LNCAP (cell line): ENCODE measurements around the gene NT5DC1.

Experiments used
- TF ChIP-seq, protein P1 (sequence below): fragments of 450-650 bp; IDR thresholded peaks from 2 replicates; pipeline ENCODE4 v1.5.1; 2017; ENCODE audit warnings: mild to moderate bottlenecking

NT5DC1 gene

DNA sequence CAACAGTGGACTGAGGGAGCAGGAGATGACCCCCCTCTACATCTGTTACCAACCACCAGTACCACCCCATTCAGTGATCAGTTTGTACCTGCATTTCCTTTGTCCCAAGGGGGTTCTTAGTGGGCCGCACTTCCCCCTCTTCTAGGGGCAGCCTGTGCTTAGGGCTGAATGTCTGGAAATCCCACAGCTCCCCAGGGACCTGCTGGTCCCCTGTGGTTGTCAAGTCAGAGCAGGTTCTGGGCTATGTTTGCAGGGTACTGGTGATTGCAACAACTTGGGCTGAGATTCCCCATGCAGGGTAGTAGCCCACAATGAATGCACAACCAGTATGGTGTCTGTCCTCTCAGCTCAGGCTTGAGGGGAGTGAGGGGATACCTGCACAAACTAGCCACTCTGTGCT lies 64.9 kb downstream of the NT5DC1 start:
- TF ChIP-seq, protein P1, sequence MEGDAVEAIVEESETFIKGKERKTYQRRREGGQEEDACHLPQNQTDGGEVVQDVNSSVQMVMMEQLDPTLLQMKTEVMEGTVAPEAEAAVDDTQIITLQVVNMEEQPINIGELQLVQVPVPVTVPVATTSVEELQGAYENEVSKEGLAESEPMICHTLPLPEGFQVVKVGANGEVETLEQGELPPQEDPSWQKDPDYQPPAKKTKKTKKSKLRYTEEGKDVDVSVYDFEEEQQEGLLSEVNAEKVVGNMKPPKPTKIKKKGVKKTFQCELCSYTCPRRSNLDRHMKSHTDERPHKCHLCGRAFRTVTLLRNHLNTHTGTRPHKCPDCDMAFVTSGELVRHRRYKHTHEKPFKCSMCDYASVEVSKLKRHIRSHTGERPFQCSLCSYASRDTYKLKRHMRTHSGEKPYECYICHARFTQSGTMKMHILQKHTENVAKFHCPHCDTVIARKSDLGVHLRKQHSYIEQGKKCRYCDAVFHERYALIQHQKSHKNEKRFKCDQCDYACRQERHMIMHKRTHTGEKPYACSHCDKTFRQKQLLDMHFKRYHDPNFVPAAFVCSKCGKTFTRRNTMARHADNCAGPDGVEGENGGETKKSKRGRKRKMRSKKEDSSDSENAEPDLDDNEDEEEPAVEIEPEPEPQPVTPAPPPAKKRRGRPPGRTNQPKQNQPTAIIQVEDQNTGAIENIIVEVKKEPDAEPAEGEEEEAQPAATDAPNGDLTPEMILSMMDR = no peak

DNA sequence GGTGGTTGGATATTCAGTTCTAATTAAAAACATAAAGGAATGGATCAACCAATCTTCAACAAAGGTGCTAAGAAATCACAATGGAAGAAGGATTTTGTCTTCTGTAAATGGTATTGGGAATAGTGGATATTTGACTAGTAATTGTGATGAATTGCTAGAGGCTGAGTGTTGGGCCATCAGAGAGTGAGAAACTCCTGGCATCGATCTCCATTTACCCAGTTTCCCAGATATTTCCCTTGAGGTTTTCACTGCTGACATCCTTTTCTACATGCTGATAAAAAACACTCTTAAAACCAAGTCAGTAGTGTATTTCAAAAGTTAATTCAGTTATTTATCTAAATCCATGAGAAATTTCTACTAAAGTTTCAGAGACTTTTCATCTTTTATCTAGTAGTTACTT lies 65.7 kb downstream of the NT5DC1 start:
- TF ChIP-seq, protein P1 = no peak

DNA sequence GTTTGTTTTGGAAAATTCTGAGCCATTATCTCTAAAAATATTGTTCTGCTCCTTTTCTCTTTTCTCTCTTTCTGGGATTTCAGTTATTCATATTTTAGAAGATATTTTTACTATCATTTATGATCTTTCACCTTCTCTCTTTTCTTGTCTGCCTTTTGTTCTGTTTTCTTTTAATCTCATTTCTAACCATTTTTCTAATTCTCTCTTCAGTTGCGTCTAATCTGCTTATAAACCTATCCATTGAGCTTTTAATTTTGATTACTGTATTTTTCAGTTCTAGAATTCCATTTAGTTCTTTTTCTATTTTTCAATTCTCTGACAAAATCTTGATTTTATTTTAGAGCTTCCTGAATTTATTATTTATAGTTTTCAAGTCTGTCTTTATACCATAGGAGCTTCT lies 67.5 kb downstream of the NT5DC1 start:
- TF ChIP-seq, protein P1 = no peak

DNA sequence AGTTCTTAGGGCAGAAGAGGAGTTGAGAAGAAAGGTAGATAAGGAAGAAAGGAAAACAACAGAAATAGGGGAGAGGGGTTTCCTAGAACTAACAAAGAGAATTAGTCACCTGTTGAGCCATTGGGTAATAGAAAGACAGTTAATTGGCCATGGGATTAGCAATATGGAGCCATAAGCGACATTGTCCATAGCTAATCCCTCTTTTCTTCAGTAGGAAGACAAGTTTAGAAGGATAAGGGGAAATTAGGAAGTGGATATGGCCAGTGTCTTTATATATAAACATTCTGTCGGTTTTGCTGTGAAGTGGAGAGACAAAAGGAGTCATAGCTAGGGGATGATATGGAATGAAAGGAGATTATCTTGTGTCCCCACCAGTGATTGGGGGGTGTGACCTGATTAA lies 69.2 kb downstream of the NT5DC1 start:
- TF ChIP-seq, protein P1 = no peak

DNA sequence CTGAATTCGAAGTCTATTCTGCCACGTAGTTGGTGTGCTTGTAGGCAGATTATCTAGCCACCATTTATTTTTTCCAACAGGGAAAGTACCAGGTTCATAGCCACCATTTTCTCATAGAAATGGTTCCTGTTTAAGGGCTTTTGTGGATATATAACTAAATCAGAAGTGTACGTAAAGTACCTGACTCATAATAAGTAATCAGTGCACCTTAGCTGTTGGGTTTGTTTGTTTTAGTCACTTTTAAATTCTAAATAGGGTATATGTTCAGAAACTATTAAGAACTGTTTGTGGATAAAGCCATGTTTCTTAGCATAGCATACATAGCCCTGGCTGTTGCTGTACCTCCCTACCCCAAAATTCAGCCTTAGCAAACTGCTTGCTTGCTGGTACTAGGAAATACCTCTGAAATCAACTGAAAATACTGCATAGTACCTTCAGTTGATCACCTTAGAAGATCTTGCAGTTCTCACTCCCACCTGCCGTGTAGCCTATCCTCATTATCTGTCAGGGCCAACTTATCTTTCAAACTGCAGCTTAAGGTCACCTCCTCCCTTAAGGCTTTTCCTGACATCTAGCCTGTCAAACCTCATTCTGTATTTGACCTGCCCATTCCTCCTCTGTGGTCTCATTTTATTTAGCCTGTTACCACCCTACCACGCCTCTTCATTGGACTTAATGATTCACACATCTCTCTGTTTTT lies 69.9 kb downstream of the NT5DC1 start:
- TF ChIP-seq, protein P1 = no peak

DNA sequence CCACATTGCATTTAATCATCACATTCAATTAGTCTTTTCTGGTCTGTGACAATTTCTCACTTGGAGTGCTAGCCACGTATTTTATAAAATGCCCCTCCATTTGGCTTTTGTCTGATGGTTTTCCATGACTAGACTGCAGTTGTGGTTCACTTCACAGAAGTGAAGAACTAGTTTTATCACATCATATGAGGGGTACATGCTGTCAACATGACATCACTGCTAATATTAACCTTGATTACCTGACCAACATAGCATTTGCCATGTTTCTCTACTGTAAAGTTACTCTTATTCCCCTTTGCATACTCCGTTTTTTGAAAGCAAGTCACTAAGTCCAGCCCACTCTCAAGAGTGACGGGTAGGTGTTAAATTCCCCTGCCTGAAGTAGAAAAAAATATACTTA lies 73.3 kb downstream of the NT5DC1 start:
- TF ChIP-seq, protein P1 = no peak

DNA sequence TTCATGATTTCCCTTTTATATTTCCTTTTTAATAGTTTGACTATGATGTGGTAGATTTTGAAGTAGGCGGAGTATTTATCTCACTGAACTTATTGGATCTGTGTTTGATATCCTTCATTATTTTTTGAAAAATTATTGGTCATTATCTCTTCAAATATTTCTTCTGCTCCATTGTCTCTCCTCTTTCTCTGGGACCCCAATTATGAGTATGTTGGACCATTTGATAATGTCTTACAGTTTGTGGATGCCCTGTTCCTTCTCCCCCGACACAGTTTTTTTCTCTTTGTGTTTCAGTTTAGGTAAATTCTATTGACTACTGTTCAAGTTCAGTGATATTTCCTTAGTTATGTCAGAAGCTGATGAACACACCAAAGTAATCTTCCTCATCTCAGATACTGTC lies 74.7 kb downstream of the NT5DC1 start:
- TF ChIP-seq, protein P1 = no peak

DNA sequence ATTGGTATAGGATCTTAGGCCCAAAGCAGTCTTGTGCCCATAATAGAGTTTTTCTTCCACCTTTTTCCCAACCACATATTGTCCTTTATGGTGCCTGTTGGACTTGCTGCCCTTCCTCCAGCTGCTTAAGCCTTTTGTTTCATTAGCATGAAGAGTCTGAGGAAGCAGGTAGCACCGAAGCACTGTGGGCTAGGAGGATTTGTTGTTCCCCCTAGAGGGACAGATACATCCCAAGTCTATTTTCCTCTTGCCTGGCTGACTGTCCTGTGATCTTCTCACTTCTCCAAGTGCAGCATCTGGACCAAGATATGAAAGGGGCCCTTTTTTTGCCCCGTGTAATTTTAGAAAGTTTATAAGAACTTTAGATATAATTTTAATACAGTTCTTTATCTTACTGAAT lies 75.9 kb downstream of the NT5DC1 start:
- TF ChIP-seq, protein P1 = no peak
